ENCODE measurements around the gene SPAG9. TPM values are rescaled to one million over a fixed set of nuclear protein-coding genes. Genes with fewer than 3 reads are reported as not detected.

Gene SPAG9
- total RNA-seq, 4 donors from 2014 or later, result 85.2 to 110 (median 94.3) TPM

GRCh38 chr17:50956409-50956749, 164.3 kb downstream of the SPAG9 start:
- H3K4me3 ChIP-seq, result no peak overlapping the region
- TF ChIP-seq POLR2A (IDR thresholded peaks at IDR 0.05) (no peak), CTCF (IDR thresholded peaks at IDR 0.05) (no peak), EP300 (IDR thresholded peaks at IDR 0.05) (no peak), POLR2AphosphoS5 (IDR thresholded peaks at IDR 0.05) (no peak)
- no peaks in the 10 kb centered on the region for H3K27me3 ChIP-seq
- peak overlapping the region in 3 of 4 donors; percentile 18 to 92 (median 73) for H3K27ac ChIP-seq
- ATAC-seq, result no peak
- H3K36me3 ChIP-seq, result peaks cover 0 to 28% of the 10 kb centered on the region in 2 donors
- 83 to 100% methylated on average over 2 to 3 of the region's 4 CpGs for WGBS, 2 donors (ENCODE audit: low coverage in 1 of 2)
- peaks cover 0 to 46% (median 23%) of the 10 kb centered on the region in 3 donors for H3K4me1 ChIP-seq
- no peaks in the 10 kb centered on the region for H3K9me3 ChIP-seq

- Histone ChIP-seq H3K36me3 (peaks cover 0 to 21% of the 10 kb centered on the region in 2 donors), H3K27ac (peak overlapping the region in 3 of 4 donors; percentile 69 to 92 (median 73)), H3K9me3 (no peaks in the 10 kb centered on the region), H3K4me3 (no peak overlapping the region), H3K4me1 (peaks cover 0 to 53% (median 27%) of the 10 kb centered on the region in 3 donors), H3K27me3 (no peaks in the 10 kb centered on the region)
- no peak for ATAC-seq
- 19 to 53% methylated on average over 5 of the region's 8 CpGs for WGBS, 2 donors (ENCODE audit: low coverage in 1 of 2)
- peak; percentile 11 for TF ChIP-seq POLR2AphosphoS5 (IDR thresholded peaks at IDR 0.05)
- no peak for TF ChIP-seq POLR2A (IDR thresholded peaks at IDR 0.05)
Observed at GRCh38 chr17:50955667-50956120, 165.0 kb downstream of the SPAG9 start.

GRCh38 chr17:50955160-50955559, 165.5 kb downstream of the SPAG9 start:
- WGBS, 2 donors (ENCODE audit: low coverage in 1 of 2), result 100% methylated on average over 2 of the region's 8 CpGs; no CpG with 5 or more reads in 1 of the 2 donors
- Histone ChIP-seq H3K36me3 (peaks cover 0 to 16% of the 10 kb centered on the region in 2 donors), H3K4me1 (peaks cover 0 to 58% (median 30%) of the 10 kb centered on the region in 3 donors), H3K27me3 (no peaks in the 10 kb centered on the region), H3K9me3 (no peaks in the 10 kb centered on the region), H3K27ac (peak overlapping the region in 3 of 4 donors; percentile 69 to 92 (median 73)), H3K4me3 (no peak overlapping the region)
- ATAC-seq, result no peak
- no peak for TF ChIP-seq EP300 (IDR thresholded peaks at IDR 0.05)

- Histone ChIP-seq H3K27me3 (no peaks in the 10 kb centered on the region), H3K4me1 (peaks cover 0 to 63% (median 34%) of the 10 kb centered on the region in 3 donors), H3K36me3 (peaks cover 0 to 11% of the 10 kb centered on the region in 2 donors), H3K9me3 (no peaks in the 10 kb centered on the region), H3K4me3 (no peak overlapping the region), H3K27ac (peak overlapping the region in 3 of 4 donors; percentile 69 to 92 (median 73))
- no peak for ATAC-seq
- no peak for TF ChIP-seq POLR2A (IDR thresholded peaks at IDR 0.05)
- no peak for TF ChIP-seq EP300 (IDR thresholded peaks at IDR 0.05)
- no peak for TF ChIP-seq POLR2AphosphoS5 (IDR thresholded peaks at IDR 0.05)
- no peak for TF ChIP-seq CTCF (IDR thresholded peaks at IDR 0.05)
- WGBS, 2 donors (ENCODE audit: low coverage in 1 of 2), result 84% methylated on average over 7 of the region's 8 CpGs; no CpG with 5 or more reads in 1 of the 2 donors
Observed at GRCh38 chr17:50954641-50955121, 166.0 kb downstream of the SPAG9 start.

- ATAC-seq, result no peak
- no peaks in the 10 kb centered on the region for H3K9me3 ChIP-seq
- TF ChIP-seq POLR2AphosphoS5 (IDR thresholded peaks at IDR 0.05) (no peak), EP300 (IDR thresholded peaks at IDR 0.05) (no peak), CTCF (IDR thresholded peaks at IDR 0.05) (no peak), POLR2A (IDR thresholded peaks at IDR 0.05) (no peak)
- H3K27me3 ChIP-seq, result no peaks in the 10 kb centered on the region
- 39 to 78% methylated on average over 4 to 14 of the region's 17 CpGs for WGBS, 2 donors (ENCODE audit: low coverage in 1 of 2)
- peaks cover 0 to 8% of the 10 kb centered on the region in 2 donors for H3K36me3 ChIP-seq
- peaks cover 0 to 70% (median 40%) of the 10 kb centered on the region in 3 donors for H3K4me1 ChIP-seq
- no peak overlapping the region for H3K4me3 ChIP-seq
- H3K27ac ChIP-seq, result peak overlapping the region in 3 of 4 donors; percentile 69 to 92 (median 73)
Observed at GRCh38 chr17:50953831-50954601, 166.7 kb downstream of the SPAG9 start.
